Measurements from ENCODE around the gene UBE2J2. TPM values are rescaled to one million over a fixed set of nuclear protein-coding genes. Genes with fewer than 3 reads are reported as not detected.

Gene UBE2J2
- polyA plus RNA-seq, 2 of the 4 experiments (the other 2 are of a cell fraction), result 21.2 to 36.2 TPM

GRCh38 chr1:1239227-1239613 is 34.4 kb downstream of the UBE2J2 start:
- H3K27ac ChIP-seq, result 0 out of 6 replicates have a peak overlapping the region, but pooled peaks of 1 of the 2 experiments have one; percentile 2
- H3K4me2 ChIP-seq, result no peak overlapping the region
- no peaks in the 10 kb centered on the region for H3K9me3 ChIP-seq
- 100% methylated on average over 2 of the region's 15 CpGs for WGBS (ENCODE audit: missing lambda C conversion rate)
- ATAC-seq (no peak), DNase-seq (ENCODE audit: low read depth in 1 of 2, low spot score in 1 of 2) (no peak), FAIRE-seq (no peak)
- POLR2A ChIA-PET, result interaction anchor here (0.9 kb wide), 1 partner anchor 22 kb away, joined by 4 read pairs; no protein-coding TSS in a partner anchor
- H3K4me1 ChIP-seq, result peaks cover 27% of the 10 kb centered on the region
- CTCF ChIA-PET, result interaction anchor here (0.6 to 9.4 kb wide), 4 partner anchors 117 to 301 kb away, joined by 3 to 46 read pairs (median 3); no protein-coding TSS in a partner anchor
- no peak overlapping the region for H3K4me3 ChIP-seq
- TF ChIP-seq HES2 (IDR thresholded peaks at IDR 0.05), result no peak
- no peak for TF ChIP-seq ELK1 (IDR thresholded peaks at IDR 0.05; ENCODE audit: low read depth, low read length)
- TF ChIP-seq MYC (IDR thresholded peaks at IDR 0.05; ENCODE audit: borderline replicate concordance, low read length), result no peak
- no peak for TF ChIP-seq RARB (CRISPR knock-in tag; IDR thresholded peaks at IDR 0.05)
- no peak for TF ChIP-seq CHD4 (IDR thresholded peaks at IDR 0.05; ENCODE audit: borderline replicate concordance)
- TF ChIP-seq TP53 (CRISPR knock-in tag; IDR thresholded peaks at IDR 0.05), result no peak
- TF ChIP-seq SREBF2 (IDR thresholded peaks at IDR 0.05), result no peak

- ChIA-PET POLR2A (interaction anchor here (0.9 kb wide), 1 partner anchor 22 kb away, joined by 4 read pairs; no protein-coding TSS in a partner anchor), CTCF (interaction anchor here (0.6 to 9.4 kb wide), 5 partner anchors 33 to 254 kb away, joined by 3 to 46 read pairs (median 3); no protein-coding TSS in a partner anchor)
- H3K4me2 ChIP-seq, result no peak overlapping the region
- DNase-seq (ENCODE audit: low read depth in 1 of 2, low spot score in 1 of 2), result no peak
- H3K9me3 ChIP-seq, result no peaks in the 10 kb centered on the region
- FAIRE-seq, result no peak
- no peak overlapping the region for H3K4me3 ChIP-seq
- TF ChIP-seq POLR2AphosphoS2 (conservative IDR thresholded peaks at IDR 0.05; ENCODE audit: low read length) (no peak), NFE2L2 (conservative IDR thresholded peaks at IDR 0.05; ENCODE audit: low read length) (no peak), HOXB13 (CRISPR knock-in tag; IDR thresholded peaks at IDR 0.05; ENCODE audit: low read depth) (no peak), CBX8 (IDR thresholded peaks at IDR 0.05) (no peak), ESRRA (IDR thresholded peaks at IDR 0.05; ENCODE audit: borderline replicate concordance, low read length) (no peak), KDM1A (IDR thresholded peaks at IDR 0.05; ENCODE audit: low read depth) (no peak), MAZ (IDR thresholded peaks at IDR 0.05; ENCODE audit: borderline replicate concordance, low read depth, low read length) (no peak), RAD21 (conservative IDR thresholded peaks at IDR 0.05 in 1 of 2, IDR thresholded peaks at IDR 0.05 in 1 of 2) (no peak), ZNF302 (CRISPR knock-in tag; IDR thresholded peaks at IDR 0.05) (no peak), PBX3 (IDR thresholded peaks at IDR 0.05) (no peak), CBX2 (IDR thresholded peaks at IDR 0.05; ENCODE audit: borderline replicate concordance, low read depth) (no peak), JUN (IDR thresholded peaks at IDR 0.05) (no peak), SREBF2 (IDR thresholded peaks at IDR 0.05) (no peak), FOSB (CRISPR knock-in tag; IDR thresholded peaks at IDR 0.05) (no peak)
- H3K27ac ChIP-seq, result no peak overlapping the region
- ATAC-seq, result no peak
- WGBS (ENCODE audit: missing lambda C conversion rate), result 81% methylated on average over 4 of the region's 19 CpGs
- peaks cover 27% of the 10 kb centered on the region for H3K4me1 ChIP-seq
Measured at GRCh38 chr1:1238702-1239178, 34.9 kb downstream of the UBE2J2 start.
